Endothelial cell of umbilical vein (primary cell): ENCODE data around the gene ISG15. TPM values are rescaled to one million over a fixed set of nuclear protein-coding genes. Genes with fewer than 3 reads are reported as not detected.
"Not testable (repeated sequence)": the region's sequence is repeated elsewhere in the genome, so short reads cannot be mapped to it uniquely, and the experiment has no call there.

ENCODE experiments used
- BruUV-seq: library from RNA; stranded (reverse); fragments of 400-500 nt; replicated peaks from 2 replicates; lab custom pipeline; 2021; lab: Mats Ljungman, UMichigan
- CTCF ChIA-PET: fragments of 300-600, 350-600 bp; sonication (Branson Sonifier 250); formaldehyde crosslinking; loops from one replicate; lab custom pipeline; 2021; ENCODE audit warnings: antibody characterized with exemption, inconsistent platforms; lab: Charles Lee
- POLR2A ChIA-PET: fragments of 300-600, 350-600 bp; sonication (Branson Sonifier 250); formaldehyde crosslinking; loops from one replicate; lab custom pipeline; 2021; ENCODE audit warnings: antibody characterized with exemption, inconsistent platforms; lab: Charles Lee
- DNase-seq: peaks from one replicate; pipeline ENCODE4 v3.0.0-alpha.2; 2011; ENCODE audit warnings: low read depth, low spot score
- FAIRE-seq: peaks from 2 replicates; lab custom pipeline; 2011; peaks lifted over from hg19 to GRCh38; lab: Jason Lieb, UNC
- H2AFZ ChIP-seq: 2 replicates; pipeline ENCODE4 v1.6.0; 2012; ENCODE audit warnings: low read depth, low read length, control low read depth, inconsistent platforms
- H3K27ac ChIP-seq: 2 replicates; pipeline ENCODE4 v1.5.1; 2011; ENCODE audit warnings: low read depth, mild to moderate bottlenecking, control low read depth, low read length, moderate library complexity; ENCODE audit not compliant: insufficient read depth
- H3K27me3 ChIP-seq, 2 experiments: 2 replicates each; pipeline versions ENCODE4 v1.6.0 to v1.6.1; 2011; ENCODE audit warnings: low read length in 2 of 2, mixed read lengths in 1 of 2; ENCODE audit not compliant: control insufficient read depth in 2 of 2, insufficient read depth in 2 of 2
- H3K36me3 ChIP-seq, 2 experiments: 2 replicates in 1 of 2; 3 replicates in 1 of 2; pipeline ENCODE4 v1.5.1; 2011; ENCODE audit warnings: low read length in 2 of 2, mild to moderate bottlenecking in 1 of 2, moderate library complexity in 1 of 2; ENCODE audit not compliant: control insufficient read depth in 2 of 2, insufficient read depth in 2 of 2; ENCODE audit errors: extremely low read depth in 1 of 2
- H3K4me1 ChIP-seq: 3 replicates; pipeline ENCODE4 v1.5.1; 2011; ENCODE audit warnings: mild to moderate bottlenecking, low read length; ENCODE audit not compliant: control insufficient read depth, insufficient read depth; ENCODE audit errors: extremely low read depth
- H3K4me2 ChIP-seq: 2 replicates; pipeline ENCODE4 v1.6.1; 2011; ENCODE audit warnings: low read length, control low read depth, mixed read lengths; ENCODE audit not compliant: insufficient read depth
- H3K4me3 ChIP-seq, 3 experiments: fragments of 200-600 bp in 1 of 3; sonication (generic), shearing (Covaris generic) in 1 of 3; replicated peaks in 1 of 3; 2 replicates each; pipeline ENCODE4 v1.5.1; 2011 to 2016; ENCODE audit warnings: control low read depth in 3 of 3, low read length in 3 of 3, mild to moderate bottlenecking in 2 of 3, inconsistent platforms in 1 of 3, low read depth in 1 of 3, moderate library complexity in 1 of 3; ENCODE audit not compliant: insufficient read depth in 1 of 3
- H3K79me2 ChIP-seq: 2 replicates; pipeline ENCODE4 v1.6.0; 2012; ENCODE audit warnings: low read length, inconsistent platforms; ENCODE audit not compliant: control insufficient read depth, insufficient read depth
- H3K9ac ChIP-seq: replicated peaks from 2 replicates; pipeline ENCODE3; 2011; ENCODE audit warnings: low read length, control low read depth; ENCODE audit not compliant: insufficient read depth; ENCODE audit errors: extremely low read depth
- H3K9me1 ChIP-seq: replicated peaks from 3 replicates; pipeline ENCODE4 v1.6.0; 2011; ENCODE audit warnings: mild to moderate bottlenecking, low read length; ENCODE audit not compliant: control insufficient read depth, insufficient read depth; ENCODE audit errors: extremely low read depth
- H3K9me3 ChIP-seq: replicated peaks from 2 replicates; pipeline ENCODE4 v1.5.1; 2012; ENCODE audit warnings: low read length, inconsistent platforms; ENCODE audit not compliant: control insufficient read depth, insufficient read depth
- H4K20me1 ChIP-seq: replicated peaks from 2 replicates; pipeline ENCODE3; 2011; ENCODE audit warnings: mild to moderate bottlenecking, low read length; ENCODE audit not compliant: control insufficient read depth, insufficient read depth; ENCODE audit errors: extremely low read depth
- EZH2 ChIP-seq: IDR thresholded peaks from 2 replicates; pipeline ENCODE4 v1.6.1; 2012; ENCODE audit warnings: borderline replicate concordance, low read depth, mild to moderate bottlenecking, moderate library complexity, low read length, inconsistent platforms; ENCODE audit not compliant: severe bottlenecking
- FOS ChIP-seq: IDR thresholded peaks from 2 replicates; pipeline ENCODE4 v1.6.1; 2011; ENCODE audit warnings: mild to moderate bottlenecking, low read length, moderate library complexity, borderline replicate concordance; ENCODE audit not compliant: insufficient read depth
- GATA2 ChIP-seq: IDR thresholded peaks from 2 replicates; pipeline ENCODE4 v1.7.0; 2011; ENCODE audit warnings: low read depth, mild to moderate bottlenecking, moderate library complexity, mixed read lengths, low read length; ENCODE audit not compliant: insufficient read length, insufficient read depth
- JUN ChIP-seq: IDR thresholded peaks from 2 replicates; pipeline ENCODE4 v1.6.1; 2011; ENCODE audit warnings: borderline replicate concordance, low read depth; ENCODE audit not compliant: insufficient read length, insufficient read depth
- MYC ChIP-seq: IDR thresholded peaks from one replicate; pipeline ENCODE4 v1.6.1; 2011; ENCODE audit warnings: mild to moderate bottlenecking, low read depth, low read length
- POLR2A ChIP-seq: IDR thresholded peaks from 2 replicates; pipeline ENCODE4 v1.6.1; 2012; ENCODE audit warnings: low read depth, mild to moderate bottlenecking, control low read depth, low read length
- POLR2AphosphoS5 ChIP-seq: IDR thresholded peaks from 2 replicates; pipeline ENCODE4 v1.6.1; 2012; ENCODE audit warnings: low read depth, mild to moderate bottlenecking, control low read depth, low read length, moderate library complexity; ENCODE audit not compliant: insufficient read depth
- dilution Hi-C: fragments of 300-500 bp; cut with MboI; formaldehyde crosslinking; loops from one replicate; pipeline ENCODE4 v1.15.0; 2019; ENCODE audit warnings: low sequenced_read_pairs; ENCODE audit not compliant: extremely low pct_ligation_motif_present
- intact Hi-C: fragments of 100-400 bp; cut with micrococcal nuclease; formaldehyde crosslinking; loops from one replicate; pipeline ENCODE4 v1.10.0; 2022
- polyA plus RNA-seq, 4 experiments: library from polyadenylated mRNA; depleted of rRNA in 3 of 4; stranded (reverse) in 3 of 4; unstranded in 1 of 4; fragments of >200 nt; gene quantifications; 2 replicates each; pipeline versions ENCODE4 v1.2.1 to v1.2.3, GENCODE V29; 2011 to 2012; ENCODE audit warnings: missing spikeins in 1 of 4
- total RNA-seq: library from RNA; stranded (reverse); gene quantifications from 2 replicates; pipeline ENCODE4 v1.2.3, GENCODE V29; 2021
- TF ChIP-seq, protein P1 (sequence below), 2 donors: IDR thresholded peaks; 1 replicate in 1 of 2; 2 replicates in 1 of 2; pipeline ENCODE4 v1.5.1; 2011; ENCODE audit warnings: low read length in 2 of 2, mild to moderate bottlenecking in 2 of 2, moderate library complexity in 2 of 2, control low read depth in 1 of 2, inconsistent platforms in 1 of 2, low read depth in 1 of 2; ENCODE audit not compliant: insufficient read depth in 1 of 2; ENCODE audit errors: extremely low read depth in 1 of 2
- TF ChIP-seq, protein P2 (sequence below): IDR thresholded peaks from 2 replicates; pipeline ENCODE4 v1.6.1; 2011; ENCODE audit not compliant: insufficient read depth, insufficient read length

ISG15 gene
- total and polyA plus RNA-seq, 2 donors (not counting 3 experiments of a cell fraction or from before 2014, with no cell fraction given), result 44.6 to 154 TPM

DNA sequence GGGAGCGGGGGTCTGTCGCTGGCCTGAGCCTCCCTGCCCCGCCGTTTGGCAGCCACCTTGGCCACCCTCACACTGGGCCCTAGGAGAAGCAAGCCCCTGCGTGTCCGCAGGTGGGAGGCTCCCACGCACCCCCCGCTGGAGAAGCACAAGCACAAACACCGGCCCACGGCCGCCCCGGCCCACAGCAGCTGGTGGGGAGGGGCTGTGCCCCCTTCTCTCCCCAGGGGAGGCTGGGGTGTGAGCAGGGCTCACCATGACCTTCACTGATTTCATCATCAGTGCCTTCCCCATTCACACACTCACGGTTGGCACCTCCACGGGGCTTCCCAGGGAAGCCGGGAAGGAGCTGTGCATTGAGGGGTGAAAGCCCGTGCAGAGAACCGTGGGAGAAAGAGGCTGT, 14.5 kb downstream of the ISG15 start:
- TF ChIP-seq EZH2 (no peak), MYC (no peak), POLR2AphosphoS5 (no peak), GATA2 (no peak), POLR2A (no peak), JUN (no peak), FOS (no peak)
- TF ChIP-seq, protein P1, sequence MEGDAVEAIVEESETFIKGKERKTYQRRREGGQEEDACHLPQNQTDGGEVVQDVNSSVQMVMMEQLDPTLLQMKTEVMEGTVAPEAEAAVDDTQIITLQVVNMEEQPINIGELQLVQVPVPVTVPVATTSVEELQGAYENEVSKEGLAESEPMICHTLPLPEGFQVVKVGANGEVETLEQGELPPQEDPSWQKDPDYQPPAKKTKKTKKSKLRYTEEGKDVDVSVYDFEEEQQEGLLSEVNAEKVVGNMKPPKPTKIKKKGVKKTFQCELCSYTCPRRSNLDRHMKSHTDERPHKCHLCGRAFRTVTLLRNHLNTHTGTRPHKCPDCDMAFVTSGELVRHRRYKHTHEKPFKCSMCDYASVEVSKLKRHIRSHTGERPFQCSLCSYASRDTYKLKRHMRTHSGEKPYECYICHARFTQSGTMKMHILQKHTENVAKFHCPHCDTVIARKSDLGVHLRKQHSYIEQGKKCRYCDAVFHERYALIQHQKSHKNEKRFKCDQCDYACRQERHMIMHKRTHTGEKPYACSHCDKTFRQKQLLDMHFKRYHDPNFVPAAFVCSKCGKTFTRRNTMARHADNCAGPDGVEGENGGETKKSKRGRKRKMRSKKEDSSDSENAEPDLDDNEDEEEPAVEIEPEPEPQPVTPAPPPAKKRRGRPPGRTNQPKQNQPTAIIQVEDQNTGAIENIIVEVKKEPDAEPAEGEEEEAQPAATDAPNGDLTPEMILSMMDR (IDR thresholded peaks at IDR 0.05; ENCODE audit: extremely low read depth in 1 of 2, insufficient read depth in 1 of 2, low read depth in 1 of 2, low read length in 2 of 2), result no peak
- TF ChIP-seq, protein P2, sequence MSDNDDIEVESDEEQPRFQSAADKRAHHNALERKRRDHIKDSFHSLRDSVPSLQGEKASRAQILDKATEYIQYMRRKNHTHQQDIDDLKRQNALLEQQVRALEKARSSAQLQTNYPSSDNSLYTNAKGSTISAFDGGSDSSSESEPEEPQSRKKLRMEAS, result no peak
- Histone ChIP-seq H3K9ac (no peak overlapping the region), H3K27ac (no peak overlapping the region), H3K4me1 (peaks cover 10% of the 10 kb centered on the region), H3K4me3 (no peak overlapping the region), H3K9me3 (no peaks in the 10 kb centered on the region), H3K9me1 (no peaks in the 10 kb centered on the region), H3K27me3 (no peaks in the 10 kb centered on the region), H3K79me2 (no peaks in the 10 kb centered on the region), H3K36me3 (no peaks in the 10 kb centered on the region), H4K20me1 (no peaks in the 10 kb centered on the region), H3K4me2 (no peak overlapping the region), H2AFZ (no peak overlapping the region)
- FAIRE-seq (no peak), DNase-seq (no peak)
- POLR2A ChIA-PET, result no interaction called here
- CTCF ChIA-PET, result interaction anchor here (0.7 kb wide), 1 partner anchor 26 kb away, joined by 3 read pairs; no protein-coding TSS in a partner anchor
- dilution Hi-C loops, result no loop called here
- BruUV-seq, result no TSS peak
- intact Hi-C loops, result no loop called here

DNA sequence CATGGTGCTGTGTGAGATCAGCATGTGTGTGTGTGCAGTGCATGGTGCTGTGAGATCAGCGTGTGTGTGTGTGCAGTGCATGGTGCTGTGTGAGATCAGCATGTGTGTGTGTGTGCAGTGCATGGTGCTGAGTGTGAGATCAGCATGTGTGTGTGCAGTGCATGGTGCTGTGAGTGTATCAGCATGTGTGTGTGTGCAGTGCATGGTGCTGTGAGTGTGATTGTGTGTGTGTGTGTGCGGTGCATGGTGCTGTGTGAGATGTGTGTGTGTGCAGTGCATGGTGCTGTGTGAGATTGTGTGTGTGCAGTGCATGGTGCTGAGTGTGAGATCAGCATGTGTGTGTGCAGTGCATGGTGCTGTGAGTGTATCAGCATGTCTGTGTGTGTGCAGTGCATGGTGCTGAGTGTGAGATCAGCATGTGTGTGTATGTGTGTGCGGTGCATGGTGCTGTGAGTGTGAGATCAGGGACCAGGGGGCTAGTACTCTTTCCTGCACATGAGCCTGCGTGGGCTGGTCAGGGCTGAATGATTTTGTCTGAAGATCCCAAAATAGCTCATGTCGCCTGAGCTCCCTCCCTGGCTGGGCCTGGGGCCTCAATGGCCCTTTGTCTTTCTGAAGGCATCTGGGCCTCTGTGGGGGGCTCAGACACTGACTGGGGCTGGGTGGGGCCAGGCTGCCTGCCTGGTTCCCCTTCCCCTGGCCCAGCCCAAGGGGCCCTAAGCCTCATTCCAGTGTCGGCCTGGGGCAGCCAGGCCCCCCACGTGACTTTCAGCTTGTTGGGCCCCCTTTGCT, 17.8 kb downstream of the ISG15 start:
- dilution Hi-C loops, H3K4me1 ChIP-seq, H2AFZ ChIP-seq, H3K9ac ChIP-seq, H3K27me3 ChIP-seq, H4K20me1 ChIP-seq, H3K36me3 ChIP-seq, DNase-seq, H3K9me1 ChIP-seq, intact Hi-C loops, FAIRE-seq, H3K4me3 ChIP-seq, BruUV-seq, H3K9me3 ChIP-seq, H3K4me2 ChIP-seq, POLR2A ChIA-PET, H3K79me2 ChIP-seq, H3K27ac ChIP-seq: not testable (repeated sequence)
- CTCF ChIA-PET, result interaction anchor here (1.0 to 3.3 kb wide), 9 partner anchors 10 to 260 kb away, joined by 3 to 19 read pairs (median 4); partner anchors contain the start of gene AGRN
